HepG2 (cell line): ENCODE results near the gene IMMP1L. TPM values are rescaled to one million over a fixed set of nuclear protein-coding genes. Genes with fewer than 3 reads are reported as not detected.

Experiments used
- ATAC-seq: fragments of 200-7000 bp; cut with Tn5 transposase; 3 replicates; pipeline ENCODE4 v1.9.1; 2020; ENCODE audit warnings: mild to moderate bottlenecking, moderate library complexity
- BruUV-seq: library from RNA; stranded (reverse); fragments of 400-500 nt; replicated peaks from 2 replicates; lab custom pipeline; 2021; lab: Mats Ljungman, UMichigan
- CTCF ChIA-PET: fragments of 300-600 bp; formaldehyde crosslinking; extraction: SDS; loops from one replicate; lab custom pipeline; 2021; ENCODE audit warnings: low total read pairs, inconsistent platforms, low intra/inter-chr PET ratio; lab: Yijun Ruan, JAX
- POLR2A ChIA-PET: fragments of 350-600 bp; sonication (Branson Sonifier 250); formaldehyde crosslinking; loops from one replicate; lab custom pipeline; 2020; ENCODE audit warnings: antibody characterized with exemption, inconsistent platforms; lab: Yijun Ruan, JAX
- DNase-seq: peaks from one replicate; pipeline ENCODE4 v3.0.0-alpha.2; 2015; ENCODE audit warnings: low spot score
- FAIRE-seq: peaks from 3 replicates; lab custom pipeline; 2011; peaks lifted over from hg19 to GRCh38; lab: Jason Lieb, UNC
- H2AFZ ChIP-seq: one replicate; pipeline ENCODE4 v1.6.1; 2011; ENCODE audit warnings: low read length, inconsistent platforms
- H3K27ac ChIP-seq: fragments of 300-600 bp; 3 replicates; pipeline ENCODE4 v1.8.0; 2011; ENCODE audit warnings: mixed run types, mild to moderate bottlenecking, mixed read lengths, low read length, inconsistent platforms; ENCODE audit not compliant: insufficient read depth; ENCODE audit errors: extremely low read length
- H3K27me3 ChIP-seq, 2 experiments: fragments of 200-600 bp in 1 of 2; 2 replicates in 1 of 2; 3 replicates in 1 of 2; pipeline versions ENCODE4 v1.6.0 to v1.8.0; 2011; ENCODE audit warnings: low read length in 2 of 2, mild to moderate bottlenecking in 2 of 2, moderate library complexity in 2 of 2, inconsistent platforms in 1 of 2; ENCODE audit not compliant: insufficient read depth in 2 of 2, control insufficient read depth in 1 of 2
- H3K36me3 ChIP-seq, 2 experiments: fragments of 200-600 bp in 1 of 2; replicated peaks in 1 of 2; 2 replicates in 1 of 2; 3 replicates in 1 of 2; pipeline versions ENCODE4 v1.5.1 to v1.8.0; 2011; ENCODE audit warnings: low read length in 2 of 2, inconsistent platforms in 1 of 2; ENCODE audit not compliant: insufficient read depth in 2 of 2, control insufficient read depth in 1 of 2
- H3K4me1 ChIP-seq: 2 replicates; pipeline ENCODE4 v1.5.1; 2012; ENCODE audit warnings: low read length, inconsistent platforms; ENCODE audit not compliant: insufficient read depth
- H3K4me2 ChIP-seq: 2 replicates; pipeline ENCODE4 v1.6.0; 2011; ENCODE audit warnings: low read depth, low read length, inconsistent platforms
- H3K4me3 ChIP-seq, 3 experiments: fragments of 200-600 bp in 1 of 3; sonication (generic), shearing (Covaris generic) in 1 of 3; replicated peaks in 1 of 3; 2 replicates each; pipeline ENCODE4 v1.5.1; 2011 to 2016; ENCODE audit warnings: low read length in 3 of 3, inconsistent platforms in 2 of 3, low read depth in 2 of 3, mild to moderate bottlenecking in 2 of 3, control low read depth in 1 of 3, mixed read lengths in 1 of 3; ENCODE audit not compliant: insufficient read depth in 1 of 3
- H3K79me2 ChIP-seq: one replicate; pipeline ENCODE4 v1.6.1; 2011; ENCODE audit warnings: low read length, inconsistent platforms; ENCODE audit not compliant: insufficient read depth
- H3K9ac ChIP-seq: 2 replicates; pipeline ENCODE4 v1.6.0; 2011; ENCODE audit warnings: mild to moderate bottlenecking, low read depth, low read length, inconsistent platforms; ENCODE audit not compliant: insufficient read depth
- H3K9me3 ChIP-seq: 2 replicates; pipeline ENCODE4 v1.5.1; 2012; ENCODE audit warnings: mild to moderate bottlenecking, low read length
- H4K20me1 ChIP-seq: 2 replicates; pipeline ENCODE4 v1.6.0; 2011; ENCODE audit warnings: inconsistent platforms, mild to moderate bottlenecking, low read length, moderate library complexity; ENCODE audit not compliant: insufficient read depth
- CSRNP1 ChIP-seq: sonication (generic); formaldehyde crosslinking; IDR thresholded peaks from 2 replicates; pipeline ENCODE4 v1.8.1; 2023; ENCODE audit warnings: mild to moderate bottlenecking, missing genetic modification reagents
- POLR2AphosphoS5 ChIP-seq: IDR thresholded peaks from 2 replicates; pipeline ENCODE4 v1.6.1; 2012; ENCODE audit warnings: low read depth, low read length
- SMAD1 ChIP-seq: sonication (generic); formaldehyde crosslinking; IDR thresholded peaks from 2 replicates; pipeline ENCODE4 v1.4.0; 2020; ENCODE audit warnings: missing genetic modification reagents, low read depth, mild to moderate bottlenecking, borderline replicate concordance
- TRIM22 ChIP-seq: fragments of 450-650 bp; IDR thresholded peaks from 2 replicates; pipeline ENCODE4 v1.6.1; 2017
- WGBS: methylation state at CpG from one replicate; pipeline ENCODE4 v1.1.6; 2017; ENCODE audit warnings: low lambda C conversion rate; 5-methylcytosine and 5-hydroxymethylcytosine counted together
- in situ Hi-C: cut with HindIII; loops from 2 replicates; pipeline ENCODE4 v1.10.0; 2017; ENCODE audit warnings: low pct_unique_long_range_greater_than_20kb; ENCODE audit not compliant: extremely low pct_ligation_motif_present
- intact Hi-C: fragments of 100-400 bp; cut with micrococcal nuclease; formaldehyde crosslinking; loops from one replicate; pipeline ENCODE4 v1.10.0; 2022; ENCODE audit not compliant: unreplicated experiment
- polyA plus RNA-seq, 8 experiments: library from polyadenylated mRNA; depleted of rRNA in 3 of 8; stranded (reverse) in 7 of 8; unstranded in 1 of 8; fragments of >200 nt; fragmentation: Illumina TruSeq in 4 of 8; extraction: Trizol in 4 of 8; gene quantifications; 2 replicates each; pipeline versions ENCODE4 v1.2.1 to v1.2.3, GENCODE V29; 2011 to 2016; ENCODE audit warnings: low read depth in 4 of 8, missing spikeins in 1 of 8, mixed read lengths in 1 of 8; ENCODE audit not compliant: insufficient read depth in 1 of 8
- total RNA-seq, 5 experiments: library from RNA; depleted of rRNA; stranded (reverse); fragments of >200 nt; fragmentation: Illumina TruSeq; extraction: Trizol; gene quantifications; 2 replicates each; pipeline ENCODE4 v1.2.3, GENCODE V29; 2016; ENCODE audit warnings: low read depth in 1 of 5

Gene IMMP1L
- total and polyA plus RNA-seq, 2 of the 13 experiments (the other 11 are each of a cell fraction or from before 2014, with no cell fraction given) = 42.4 to 57.9 TPM

GRCh38 chr11:31479066-31479465 lies 30.4 kb downstream of the IMMP1L start:
- in situ Hi-C loops = no loop called here
- no TSS peak for BruUV-seq
- CTCF ChIA-PET = no interaction called here

More at GRCh38 chr11:31479066-31479465, 30.4 kb downstream of the IMMP1L start:
- WGBS = 96% methylated on average over 4 of the region's 4 CpGs
- Histone ChIP-seq H3K4me1 (no peaks in the 10 kb centered on the region), H3K27me3 (no peaks in the 10 kb centered on the region; a peak in 1 of 5 replicates), H3K79me2 (peaks cover 28% of the 10 kb centered on the region), H3K27ac (no peak overlapping the region), H3K9ac (no peak overlapping the region), H3K9me3 (no peaks in the 10 kb centered on the region), H2AFZ (no peak overlapping the region), H3K36me3 (no peaks in the 10 kb centered on the region), H3K4me3 (no peak overlapping the region), H4K20me1 (no peaks in the 10 kb centered on the region), H3K4me2 (no peak overlapping the region)
- POLR2A ChIA-PET = no interaction called here
- FAIRE-seq (no peak), ATAC-seq (no peak), DNase-seq (no peak)
- TF ChIP-seq SMAD1 = no peak
- no peak for TF ChIP-seq POLR2AphosphoS5
- TF ChIP-seq CSRNP1 = no peak
- no peak for TF ChIP-seq TRIM22
- intact Hi-C loops = no loop called here
